Measurements from ENCODE around the gene GGT1. TPM values are rescaled to one million over a fixed set of nuclear protein-coding genes. Genes with fewer than 3 reads are reported as not detected.
"Not testable (repeated sequence)": the region's sequence is repeated elsewhere in the genome, so short reads cannot be mapped to it uniquely, and the experiment has no call there.

The GGT1 gene
- polyA plus RNA-seq, 1 of the 3 experiments (the other 2 are of a cell fraction): 1.6 TPM

DNA sequence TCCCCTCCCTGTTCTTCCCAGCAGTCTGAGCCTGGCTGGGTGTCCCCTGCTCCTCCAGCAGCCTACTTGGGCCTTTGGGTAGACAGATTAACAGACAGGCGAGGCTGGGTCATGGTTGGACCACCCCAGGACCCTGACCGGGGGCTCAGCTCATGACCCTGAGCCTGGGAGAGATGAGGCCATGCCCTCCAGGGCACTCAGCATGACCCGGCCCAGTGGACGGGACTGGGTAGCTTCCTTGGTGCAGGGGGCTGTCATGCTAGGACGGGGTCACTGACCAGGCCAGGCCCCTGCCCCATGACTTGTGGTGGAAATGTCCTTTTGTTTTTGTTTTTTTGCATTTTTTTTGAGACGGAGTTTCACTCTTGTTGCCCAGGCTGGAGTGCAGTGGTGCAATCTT is 5.3 kb downstream of the GGT1 start:
- H3K36me3 ChIP-seq (replicated peaks in 1 of 2; ENCODE audit: control insufficient read depth in 1 of 2, insufficient read depth in 2 of 2, low read length in 1 of 2); H3F3A ChIP-seq (replicated peaks; ENCODE audit: insufficient read depth); H3K79me2 ChIP-seq (ENCODE audit: insufficient read depth); H3K27ac ChIP-seq (ENCODE audit: low read depth in 2 of 2, low read length in 1 of 2); DNase-seq; H2AFZ ChIP-seq (ENCODE audit: low read depth); H3K9me3 ChIP-seq; H3K4me3 ChIP-seq (ENCODE audit: low read depth in 2 of 2, low read length in 1 of 2); POLR2A ChIA-PET; CTCF ChIA-PET; H3K4me2 ChIP-seq; H3K27me3 ChIP-seq (ENCODE audit: insufficient read depth); H4K20me1 ChIP-seq (ENCODE audit: insufficient read depth); H3K9me2 ChIP-seq; H3K4me1 ChIP-seq (ENCODE audit: control insufficient read depth in 1 of 2, insufficient read depth in 2 of 2, low read depth in 1 of 2, low read length in 1 of 2); H3K9ac ChIP-seq: not testable (repeated sequence)
- WGBS (ENCODE audit: low lambda C conversion rate): 33% methylated on average over 1 of the region's 6 CpGs

- H3F3A ChIP-seq (replicated peaks; ENCODE audit: insufficient read depth); CTCF ChIA-PET; H3K36me3 ChIP-seq (replicated peaks in 1 of 2; ENCODE audit: control insufficient read depth in 1 of 2, insufficient read depth in 2 of 2, low read length in 1 of 2); H3K9ac ChIP-seq; H2AFZ ChIP-seq (ENCODE audit: low read depth); H3K79me2 ChIP-seq (ENCODE audit: insufficient read depth); DNase-seq; H3K27me3 ChIP-seq (ENCODE audit: insufficient read depth); H3K4me2 ChIP-seq; POLR2A ChIA-PET; H3K9me2 ChIP-seq; H3K4me3 ChIP-seq (ENCODE audit: low read depth in 2 of 2, low read length in 1 of 2); H3K27ac ChIP-seq (ENCODE audit: low read depth in 2 of 2, low read length in 1 of 2); H3K4me1 ChIP-seq (ENCODE audit: control insufficient read depth in 1 of 2, insufficient read depth in 2 of 2, low read depth in 1 of 2, low read length in 1 of 2); H4K20me1 ChIP-seq (ENCODE audit: insufficient read depth); H3K9me3 ChIP-seq: not testable (repeated sequence)
- 67% methylated on average over 1 of the region's 3 CpGs for WGBS (ENCODE audit: low lambda C conversion rate)
Measured at GRCh38 chr22:24609888-24610287, 6.9 kb downstream of the GGT1 start.

DNA sequence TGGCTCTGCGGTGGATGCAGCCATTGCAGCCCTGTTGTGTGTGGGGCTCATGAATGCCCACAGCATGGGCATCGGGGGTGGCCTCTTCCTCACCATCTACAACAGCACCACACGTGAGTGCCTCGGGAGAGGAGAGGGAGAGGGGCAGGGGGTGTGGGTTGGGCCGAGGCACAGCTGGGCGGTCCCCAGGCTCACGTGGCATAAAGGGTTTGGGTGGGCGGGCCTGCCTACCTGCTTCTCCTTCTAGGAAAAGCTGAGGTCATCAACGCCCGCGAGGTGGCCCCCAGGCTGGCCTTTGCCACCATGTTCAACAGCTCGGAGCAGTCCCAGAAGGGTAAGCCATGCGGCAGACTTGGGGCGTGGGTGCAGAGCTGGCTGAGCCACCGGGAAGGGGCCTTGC is 11.8 kb downstream of the GGT1 start:
- H2AFZ ChIP-seq (ENCODE audit: low read depth); H3K36me3 ChIP-seq (replicated peaks in 1 of 2; ENCODE audit: control insufficient read depth in 1 of 2, insufficient read depth in 2 of 2, low read length in 1 of 2); H3K4me3 ChIP-seq (ENCODE audit: low read depth in 2 of 2, low read length in 1 of 2); H3K4me2 ChIP-seq; POLR2A ChIA-PET; H3K27me3 ChIP-seq (ENCODE audit: insufficient read depth); H3K27ac ChIP-seq (ENCODE audit: low read depth in 2 of 2, low read length in 1 of 2); H3K9me2 ChIP-seq; H4K20me1 ChIP-seq (ENCODE audit: insufficient read depth); H3F3A ChIP-seq (replicated peaks; ENCODE audit: insufficient read depth); H3K9me3 ChIP-seq; H3K79me2 ChIP-seq (ENCODE audit: insufficient read depth); CTCF ChIA-PET; DNase-seq; H3K4me1 ChIP-seq (ENCODE audit: control insufficient read depth in 1 of 2, insufficient read depth in 2 of 2, low read depth in 1 of 2, low read length in 1 of 2); H3K9ac ChIP-seq: not testable (repeated sequence)
- 88% methylated on average over 3 of the region's 15 CpGs for WGBS (ENCODE audit: low lambda C conversion rate)

DNA sequence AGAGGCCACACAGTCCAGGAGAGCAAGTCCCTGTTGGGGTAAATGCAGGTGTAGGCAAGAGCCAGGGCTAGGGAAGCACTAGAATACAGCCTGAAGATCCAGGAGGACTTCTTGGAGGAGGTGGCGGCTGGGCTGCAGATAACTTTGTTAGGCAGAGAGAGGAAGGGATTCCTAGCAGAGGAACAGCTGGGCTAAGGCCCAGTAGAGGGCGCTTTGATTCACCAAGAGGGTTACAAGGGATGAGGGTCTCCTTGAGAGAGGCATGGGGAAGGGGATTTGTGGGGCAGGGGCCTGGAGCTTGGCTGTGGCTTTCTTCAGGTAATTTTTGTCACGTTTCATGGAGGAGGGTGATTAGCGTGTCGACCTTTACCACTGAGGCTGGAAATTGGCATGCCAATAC is 18.3 kb downstream of the GGT1 start:
- H3K4me3 ChIP-seq (ENCODE audit: low read depth in 2 of 2, low read length in 1 of 2); H4K20me1 ChIP-seq (ENCODE audit: insufficient read depth); H3K27me3 ChIP-seq (ENCODE audit: insufficient read depth); H3K4me1 ChIP-seq (ENCODE audit: control insufficient read depth in 1 of 2, insufficient read depth in 2 of 2, low read depth in 1 of 2, low read length in 1 of 2); H3K36me3 ChIP-seq (replicated peaks in 1 of 2; ENCODE audit: control insufficient read depth in 1 of 2, insufficient read depth in 2 of 2, low read length in 1 of 2); CTCF ChIA-PET; POLR2A ChIA-PET; H3K9me3 ChIP-seq; H3K4me2 ChIP-seq; DNase-seq; H3K27ac ChIP-seq (ENCODE audit: low read depth in 2 of 2, low read length in 1 of 2); H3F3A ChIP-seq (replicated peaks; ENCODE audit: insufficient read depth); H2AFZ ChIP-seq (ENCODE audit: low read depth); H3K9me2 ChIP-seq; H3K79me2 ChIP-seq (ENCODE audit: insufficient read depth); H3K9ac ChIP-seq: not testable (repeated sequence)
- WGBS (ENCODE audit: low lambda C conversion rate): 77% methylated on average over 4 of the region's 5 CpGs

DNA sequence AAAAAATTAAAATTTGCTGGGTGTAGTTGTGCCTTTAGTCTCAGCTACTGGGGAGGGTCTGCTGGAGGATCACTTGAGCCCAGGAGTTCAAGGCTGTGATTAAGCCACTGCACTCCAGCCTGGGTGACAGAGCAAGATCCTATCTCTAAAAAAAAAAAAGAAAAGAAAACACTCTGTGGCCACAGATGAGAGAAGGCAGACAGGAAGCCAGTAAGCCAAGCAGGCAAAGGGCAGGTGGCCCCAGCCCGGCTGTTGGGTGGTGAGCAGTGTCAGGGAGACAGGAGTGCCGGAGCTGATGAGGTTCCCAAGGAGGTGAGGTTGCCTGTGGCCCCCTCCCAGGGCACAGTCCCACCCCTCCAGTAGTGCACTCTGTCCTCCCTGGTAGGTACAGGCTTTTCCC is 19.6 kb downstream of the GGT1 start:
- H3K4me1 ChIP-seq (ENCODE audit: control insufficient read depth in 1 of 2, insufficient read depth in 2 of 2, low read depth in 1 of 2, low read length in 1 of 2); H3K79me2 ChIP-seq (ENCODE audit: insufficient read depth); H3K4me3 ChIP-seq (ENCODE audit: low read depth in 2 of 2, low read length in 1 of 2); H3K9ac ChIP-seq; CTCF ChIA-PET; H3K4me2 ChIP-seq; H4K20me1 ChIP-seq (ENCODE audit: insufficient read depth); H3F3A ChIP-seq (replicated peaks; ENCODE audit: insufficient read depth); H2AFZ ChIP-seq (ENCODE audit: low read depth); H3K27me3 ChIP-seq (ENCODE audit: insufficient read depth); H3K9me2 ChIP-seq; H3K9me3 ChIP-seq; H3K27ac ChIP-seq (ENCODE audit: low read depth in 2 of 2, low read length in 1 of 2); H3K36me3 ChIP-seq (replicated peaks in 1 of 2; ENCODE audit: control insufficient read depth in 1 of 2, insufficient read depth in 2 of 2, low read length in 1 of 2); POLR2A ChIA-PET: not testable (repeated sequence)
- peak; percentile 63 for DNase-seq
- 29% methylated on average over 2 of the region's 2 CpGs for WGBS (ENCODE audit: low lambda C conversion rate)
- TF ChIP-seq GATA2 (CRISPR knock-in tag; IDR thresholded peaks at IDR 0.05): peak; percentile 56

DNA sequence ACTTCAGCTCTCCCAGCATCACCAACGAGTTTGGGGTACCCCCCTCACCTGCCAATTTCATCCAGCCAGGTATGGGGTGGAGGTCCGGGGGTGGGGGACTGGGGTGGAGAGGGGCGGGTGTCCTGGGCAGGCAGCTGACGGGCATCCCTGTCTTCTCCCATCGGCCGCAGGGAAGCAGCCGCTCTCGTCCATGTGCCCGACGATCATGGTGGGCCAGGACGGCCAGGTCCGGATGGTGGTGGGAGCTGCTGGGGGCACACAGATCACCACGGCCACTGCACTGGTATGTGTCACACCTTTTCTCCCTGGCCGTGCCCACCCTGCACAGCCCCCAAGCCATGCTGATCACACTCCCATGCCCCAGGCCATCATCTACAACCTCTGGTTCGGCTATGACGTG is 24.9 kb downstream of the GGT1 start:
- H3K9ac ChIP-seq; H2AFZ ChIP-seq (ENCODE audit: low read depth); H3F3A ChIP-seq (replicated peaks; ENCODE audit: insufficient read depth); H3K9me2 ChIP-seq; H3K9me3 ChIP-seq; H4K20me1 ChIP-seq (ENCODE audit: insufficient read depth); H3K27me3 ChIP-seq (ENCODE audit: insufficient read depth); H3K4me3 ChIP-seq (ENCODE audit: low read depth in 2 of 2, low read length in 1 of 2); CTCF ChIA-PET; H3K4me1 ChIP-seq (ENCODE audit: control insufficient read depth in 1 of 2, insufficient read depth in 2 of 2, low read depth in 1 of 2, low read length in 1 of 2); POLR2A ChIA-PET; H3K27ac ChIP-seq (ENCODE audit: low read depth in 2 of 2, low read length in 1 of 2); H3K36me3 ChIP-seq (replicated peaks in 1 of 2; ENCODE audit: control insufficient read depth in 1 of 2, insufficient read depth in 2 of 2, low read length in 1 of 2); DNase-seq; H3K79me2 ChIP-seq (ENCODE audit: insufficient read depth); H3K4me2 ChIP-seq: not testable (repeated sequence)
- 81% methylated on average over 8 of the region's 16 CpGs for WGBS (ENCODE audit: low lambda C conversion rate)

Measured in SK-N-SH (cell line).